ENCODE results near the gene MBNL3. TPM values are rescaled to one million over a fixed set of nuclear protein-coding genes. Genes with fewer than 3 reads are reported as not detected.

MBNL3 gene
- total RNA-seq, 1 donor from 2014 or later, result 8.2 TPM

GRCh38 chrX:132488180-132488705 lies 595 bp downstream of the MBNL3 start:
- Mint-ChIP-seq H3K9me3 (ENCODE audit: low read depth) (no peaks in the 10 kb centered on the region), H3K4me1 (ENCODE audit: low read depth) (peaks cover 33% of the 10 kb centered on the region), H3K27ac (peak overlapping the region; percentile 85), H3K27me3 (peaks cover 30% of the 10 kb centered on the region), H3K4me3 (ENCODE audit: low read depth) (peak overlapping the region; percentile 79), H3K36me3 (ENCODE audit: insufficient read depth) (no peaks in the 10 kb centered on the region)
- TF ChIP-seq CTCF (IDR thresholded peaks at IDR 0.05; ENCODE audit: unreplicated experiment), result no peak
- DNase-seq (ENCODE audit: low spot score, unreplicated experiment), result no peak

- Mint-ChIP-seq H3K27ac (no peak overlapping the region), H3K4me1 (ENCODE audit: low read depth) (peaks cover 42% of the 10 kb centered on the region), H3K9me3 (ENCODE audit: low read depth) (no peaks in the 10 kb centered on the region), H3K27me3 (peaks cover 27% of the 10 kb centered on the region), H3K4me3 (ENCODE audit: low read depth) (no peak overlapping the region), H3K36me3 (ENCODE audit: insufficient read depth) (no peaks in the 10 kb centered on the region)
- no peak for DNase-seq (ENCODE audit: low spot score, unreplicated experiment)
- no peak for TF ChIP-seq CTCF (IDR thresholded peaks at IDR 0.05; ENCODE audit: unreplicated experiment)
Measured at GRCh38 chrX:132486599-132487178, 2.1 kb downstream of the MBNL3 start.

- no peak for TF ChIP-seq CTCF (IDR thresholded peaks at IDR 0.05; ENCODE audit: unreplicated experiment)
- H3K9me3 Mint-ChIP-seq (ENCODE audit: low read depth), result no peaks in the 10 kb centered on the region
- H3K36me3 Mint-ChIP-seq (ENCODE audit: insufficient read depth), result no peaks in the 10 kb centered on the region
- DNase-seq (ENCODE audit: low spot score, unreplicated experiment), result no peak
- no peak overlapping the region for H3K27ac Mint-ChIP-seq
- peaks cover 15% of the 10 kb centered on the region for H3K27me3 Mint-ChIP-seq
- H3K4me3 Mint-ChIP-seq (ENCODE audit: low read depth), result no peak overlapping the region
- peaks cover 35% of the 10 kb centered on the region for H3K4me1 Mint-ChIP-seq (ENCODE audit: low read depth)
Measured at GRCh38 chrX:132483951-132484350, 4.9 kb downstream of the MBNL3 start.

- H3K36me3 Mint-ChIP-seq (ENCODE audit: insufficient read depth), result no peaks in the 10 kb centered on the region
- TF ChIP-seq CTCF (IDR thresholded peaks at IDR 0.05; ENCODE audit: unreplicated experiment), result no peak
- H3K27me3 Mint-ChIP-seq, result peaks cover 15% of the 10 kb centered on the region
- H3K4me1 Mint-ChIP-seq (ENCODE audit: low read depth), result peaks cover 33% of the 10 kb centered on the region
- H3K9me3 Mint-ChIP-seq (ENCODE audit: low read depth), result no peaks in the 10 kb centered on the region
- no peak overlapping the region for H3K27ac Mint-ChIP-seq
- H3K4me3 Mint-ChIP-seq (ENCODE audit: low read depth), result no peak overlapping the region
- DNase-seq (ENCODE audit: low spot score, unreplicated experiment), result no peak
Measured at GRCh38 chrX:132483488-132483887, 5.3 kb downstream of the MBNL3 start.

- peaks cover 29% of the 10 kb centered on the region for H3K4me1 Mint-ChIP-seq (ENCODE audit: low read depth)
- TF ChIP-seq CTCF (IDR thresholded peaks at IDR 0.05; ENCODE audit: unreplicated experiment), result no peak
- peaks cover 8% of the 10 kb centered on the region for H3K27me3 Mint-ChIP-seq
- no peak overlapping the region for H3K4me3 Mint-ChIP-seq (ENCODE audit: low read depth)
- DNase-seq (ENCODE audit: low spot score, unreplicated experiment), result no peak
- H3K27ac Mint-ChIP-seq, result no peak overlapping the region
- no peaks in the 10 kb centered on the region for H3K36me3 Mint-ChIP-seq (ENCODE audit: insufficient read depth)
- no peaks in the 10 kb centered on the region for H3K9me3 Mint-ChIP-seq (ENCODE audit: low read depth)
Measured at GRCh38 chrX:132482632-132483031, 6.2 kb downstream of the MBNL3 start.
